NCI-H69 (cell line): ENCODE data around the gene CRIP2.
A peak's percentile ranks its signal among the peaks of the same experiment; 100 is the strongest.

ENCODE experiments used
- DNase-seq: peaks from one replicate; lab custom pipeline; 2025; lab: John Stamatoyannopoulos, UW

Gene CRIP2

GRCh38 chr14:105527826-105528585 lies 53.4 kb downstream of the CRIP2 start:
- DNase-seq = peak; percentile 87

DNA sequence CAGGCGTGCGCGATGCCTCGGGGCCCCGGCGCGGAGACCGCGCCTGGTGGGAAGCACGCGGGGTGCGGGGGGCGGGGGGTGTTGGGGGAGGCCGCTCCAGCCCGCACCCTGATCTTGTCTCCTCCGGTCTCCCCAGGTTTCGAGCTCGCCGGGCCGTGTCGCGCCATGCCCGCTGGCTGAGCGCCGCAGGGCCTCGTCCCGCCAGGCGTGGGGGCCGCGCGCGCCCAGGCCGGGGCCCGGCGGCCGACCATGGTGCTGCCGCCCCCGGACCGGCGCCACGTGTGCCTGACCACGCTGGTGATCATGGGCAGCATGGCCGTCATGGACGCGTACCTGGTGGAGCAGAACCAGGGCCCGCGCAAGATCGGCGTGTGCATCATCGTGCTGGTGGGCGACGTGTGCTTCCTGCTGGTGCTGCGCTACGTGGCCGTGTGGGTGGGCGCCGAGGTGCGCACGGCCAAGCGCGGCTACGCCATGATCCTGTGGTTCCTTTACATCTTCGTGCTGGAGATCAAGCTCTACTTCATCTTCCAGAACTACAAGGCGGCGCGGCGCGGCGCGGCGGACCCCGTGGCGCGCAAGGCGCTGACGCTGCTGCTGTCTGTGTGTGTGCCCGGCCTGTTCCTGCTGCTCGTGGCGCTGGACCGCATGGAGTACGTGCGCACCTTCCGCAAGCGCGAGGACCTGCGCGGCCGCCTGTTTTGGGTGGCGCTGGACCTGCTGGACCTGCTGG lies 54.1 kb downstream of the CRIP2 start:
- DNase-seq = no peak

DNA sequence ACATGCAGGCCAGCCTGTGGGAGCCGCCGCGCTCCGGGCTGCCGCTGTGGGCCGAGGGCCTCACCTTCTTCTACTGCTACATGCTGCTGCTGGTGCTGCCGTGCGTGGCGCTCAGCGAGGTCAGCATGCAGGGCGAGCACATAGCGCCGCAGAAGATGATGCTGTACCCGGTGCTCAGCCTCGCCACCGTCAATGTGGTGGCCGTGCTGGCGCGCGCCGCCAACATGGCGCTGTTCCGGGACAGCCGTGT lies 54.6 kb downstream of the CRIP2 start:
- DNase-seq = no peak
